HG03469 (cell line): ENCODE results near the gene ANO7.
"Not testable (repeated sequence)": the region's sequence is repeated elsewhere in the genome, so short reads cannot be mapped to it uniquely, and the experiment has no call there.

Source experiments
- ATAC-seq: cut with Tn5 transposase; IDR thresholded peaks from one replicate; pipeline ENCODE4 v1.9.1; 2021; ENCODE audit warnings: mild to moderate bottlenecking, moderate library complexity, moderate number of reproducible peaks; ENCODE audit not compliant: unreplicated experiment

Gene ANO7

GRCh38 chr2:241189856-241190201, 1.4 kb downstream of the ANO7 start:
- no peak for ATAC-seq

- no peak for ATAC-seq
Measured at GRCh38 chr2:241190291-241190981, 2.0 kb downstream of the ANO7 start.

- ATAC-seq, result no peak
Measured at GRCh38 chr2:241191081-241191480, 2.6 kb downstream of the ANO7 start.

GRCh38 chr2:241193271-241193670, 4.8 kb downstream of the ANO7 start:
- no peak for ATAC-seq

- no peak for ATAC-seq
Measured at GRCh38 chr2:241194811-241195210, 6.3 kb downstream of the ANO7 start.

- no peak for ATAC-seq
Measured at GRCh38 chr2:241195506-241196130, 7.1 kb downstream of the ANO7 start.

GRCh38 chr2:241197246-241197645, 8.8 kb downstream of the ANO7 start:
- ATAC-seq, result not testable (repeated sequence)

- no peak for ATAC-seq
Measured at GRCh38 chr2:241197947-241198346, 9.5 kb downstream of the ANO7 start.

- no peak for ATAC-seq
Measured at GRCh38 chr2:241198381-241199279, 10.2 kb downstream of the ANO7 start.

- ATAC-seq, result no peak
Measured at GRCh38 chr2:241199286-241199685, 10.8 kb downstream of the ANO7 start.

- no peak for ATAC-seq
Measured at GRCh38 chr2:241199897-241200821, 11.7 kb downstream of the ANO7 start.

GRCh38 chr2:241200822-241201395, 12.4 kb downstream of the ANO7 start:
- ATAC-seq, result no peak

- no peak for ATAC-seq
Measured at GRCh38 chr2:241201445-241202267, 13.2 kb downstream of the ANO7 start.

- no peak for ATAC-seq
Measured at GRCh38 chr2:241202268-241202585, 13.8 kb downstream of the ANO7 start.

- ATAC-seq, result no peak
Measured at GRCh38 chr2:241202681-241203080, 14.2 kb downstream of the ANO7 start.

- no peak for ATAC-seq
Measured at GRCh38 chr2:241203218-241204009, 14.9 kb downstream of the ANO7 start.

GRCh38 chr2:241204010-241204384, 15.5 kb downstream of the ANO7 start:
- no peak for ATAC-seq

GRCh38 chr2:241204490-241204889, 16.0 kb downstream of the ANO7 start:
- no peak for ATAC-seq

GRCh38 chr2:241205086-241205485, 16.6 kb downstream of the ANO7 start:
- ATAC-seq, result no peak
